Renal pelvis (tissue), 4 donors: Measurements from ENCODE around the gene C6orf47. TPM values are rescaled to one million over a fixed set of nuclear protein-coding genes. Genes with fewer than 3 reads are reported as not detected.

Experiments
- DNase-seq: peaks from one replicate; pipeline ENCODE4 v3.0.0-alpha.2; 2013
- polyA plus RNA-seq, 3 donors: library from polyadenylated mRNA; unstranded; fragments of 120-200 nt; gene quantifications; one replicate each; pipeline ENCODE4 v1.2.1, GENCODE V29; 2013; ENCODE audit not compliant: insufficient read length in 3 of 3

Gene C6orf47
- polyA plus RNA-seq, 3 donors, result 19.6 to 24.4 (median 20.5) TPM

DNA sequence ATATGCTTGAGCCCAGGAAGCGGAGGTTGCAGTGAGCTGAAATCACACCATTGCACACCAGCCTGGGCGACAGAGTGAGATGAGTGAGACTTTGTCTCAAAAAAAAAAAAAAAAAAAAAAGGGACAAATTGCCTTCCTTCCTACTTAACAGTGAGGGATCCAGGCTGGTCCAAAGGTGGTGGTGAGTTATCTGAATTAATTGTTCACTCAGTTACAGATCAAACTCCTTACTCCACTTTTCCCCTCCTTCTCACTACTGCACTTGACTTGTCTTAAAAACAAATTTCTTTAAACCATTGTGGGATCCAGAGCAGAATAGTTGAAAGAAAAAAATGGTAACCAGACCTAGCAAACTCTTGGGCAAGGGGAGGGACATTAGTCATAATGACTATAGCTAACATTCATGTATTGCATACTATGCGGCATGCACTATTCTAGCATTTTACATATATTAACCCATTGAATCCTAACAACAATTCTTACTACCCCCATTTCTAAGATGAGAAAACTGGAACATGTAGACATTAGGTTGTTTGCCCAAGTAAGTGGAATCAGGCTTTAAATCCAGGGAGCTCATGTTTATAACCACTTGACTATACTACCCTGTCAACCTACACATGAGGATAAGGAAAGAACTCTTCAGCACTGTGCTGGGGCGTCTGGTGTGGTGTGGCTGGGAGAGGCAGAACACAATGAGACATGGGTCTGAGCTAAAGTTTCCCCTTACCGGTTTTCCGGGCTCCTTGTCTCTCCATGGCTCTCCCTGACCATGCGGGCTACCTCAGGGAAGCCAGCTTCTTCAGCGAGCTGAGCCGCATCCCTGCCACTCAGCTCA is 2.8 kb upstream of the C6orf47 start:
- DNase-seq, result no peak

DNA sequence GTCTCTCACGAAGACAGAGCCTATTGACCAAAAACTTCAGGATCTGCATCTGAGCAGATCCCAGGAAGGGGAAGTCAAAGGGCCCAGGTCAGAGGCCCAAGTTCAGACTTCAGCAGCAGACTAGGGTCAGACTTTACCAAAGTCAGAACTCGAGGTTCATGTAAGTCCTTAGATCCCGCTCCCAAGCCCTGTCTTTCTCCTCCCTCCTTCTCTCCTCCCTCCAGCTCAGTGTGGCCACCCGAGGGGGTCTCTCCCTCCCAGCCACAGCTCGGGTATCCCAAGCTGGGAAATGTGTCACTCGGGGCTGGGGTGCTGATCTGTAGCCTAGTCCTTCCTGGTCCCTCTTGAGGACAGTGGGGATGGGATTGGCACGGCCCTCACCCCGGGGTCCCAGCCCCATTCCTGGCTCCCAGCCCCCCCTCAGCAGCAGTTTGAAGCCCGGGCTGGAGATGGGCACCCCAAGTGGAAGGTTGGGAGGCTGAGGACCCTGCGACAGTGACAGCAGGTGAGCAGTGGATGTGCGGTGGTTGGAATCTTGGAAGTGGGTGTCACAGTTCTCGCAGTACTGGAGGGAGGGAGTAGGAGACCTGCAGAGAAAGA is 1.6 kb upstream of the C6orf47 start:
- no peak for DNase-seq

DNA sequence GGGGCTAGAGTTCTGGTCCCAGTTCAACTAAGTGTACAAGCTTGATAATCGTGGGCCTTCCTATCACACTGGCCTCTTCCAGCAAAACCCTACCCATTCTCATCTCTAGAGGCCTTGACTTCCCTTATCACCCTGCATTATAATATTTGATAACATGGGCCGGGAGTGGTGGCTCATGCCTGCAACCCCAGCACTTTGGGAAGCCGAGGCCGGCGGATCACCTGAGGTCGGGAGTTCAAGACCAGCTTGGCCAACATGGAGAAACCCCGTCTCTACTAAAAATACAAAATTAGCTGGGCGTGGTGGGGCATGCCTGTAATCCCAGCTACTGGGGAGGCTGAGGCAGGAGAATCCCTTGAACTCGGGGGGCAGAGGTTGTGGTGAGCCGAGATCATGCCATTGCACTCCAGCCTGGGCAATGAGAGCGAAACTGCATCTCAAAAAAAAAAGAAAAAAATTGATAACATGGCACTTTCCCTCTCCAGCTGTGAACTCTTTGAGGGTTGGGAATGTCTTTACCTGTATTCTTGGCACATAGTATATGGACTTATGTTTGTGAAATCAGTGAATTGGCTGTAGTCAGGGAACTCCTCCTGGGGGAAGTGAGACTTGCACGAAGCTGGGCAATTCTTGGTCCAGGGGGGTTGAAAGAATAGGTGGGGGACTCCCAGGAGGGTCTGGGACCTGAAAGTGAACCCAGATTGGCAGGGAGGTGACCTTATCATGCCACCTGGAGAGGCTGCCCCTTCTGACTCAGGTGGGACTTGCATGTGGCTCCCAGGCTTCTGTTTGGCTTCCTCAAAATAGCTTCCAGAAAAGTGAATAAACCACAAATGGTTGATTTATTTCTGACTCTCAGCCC is 915 bp upstream of the C6orf47 start:
- no peak for DNase-seq

GRCh38 chr6:31659649-31660380 is 763 bp downstream of the C6orf47 start:
- DNase-seq, result no peak

GRCh38 chr6:31658983-31659648 is 1.5 kb downstream of the C6orf47 start:
- DNase-seq, result no peak

GRCh38 chr6:31658158-31658688 is 2.4 kb downstream of the C6orf47 start:
- DNase-seq, result no peak

DNA sequence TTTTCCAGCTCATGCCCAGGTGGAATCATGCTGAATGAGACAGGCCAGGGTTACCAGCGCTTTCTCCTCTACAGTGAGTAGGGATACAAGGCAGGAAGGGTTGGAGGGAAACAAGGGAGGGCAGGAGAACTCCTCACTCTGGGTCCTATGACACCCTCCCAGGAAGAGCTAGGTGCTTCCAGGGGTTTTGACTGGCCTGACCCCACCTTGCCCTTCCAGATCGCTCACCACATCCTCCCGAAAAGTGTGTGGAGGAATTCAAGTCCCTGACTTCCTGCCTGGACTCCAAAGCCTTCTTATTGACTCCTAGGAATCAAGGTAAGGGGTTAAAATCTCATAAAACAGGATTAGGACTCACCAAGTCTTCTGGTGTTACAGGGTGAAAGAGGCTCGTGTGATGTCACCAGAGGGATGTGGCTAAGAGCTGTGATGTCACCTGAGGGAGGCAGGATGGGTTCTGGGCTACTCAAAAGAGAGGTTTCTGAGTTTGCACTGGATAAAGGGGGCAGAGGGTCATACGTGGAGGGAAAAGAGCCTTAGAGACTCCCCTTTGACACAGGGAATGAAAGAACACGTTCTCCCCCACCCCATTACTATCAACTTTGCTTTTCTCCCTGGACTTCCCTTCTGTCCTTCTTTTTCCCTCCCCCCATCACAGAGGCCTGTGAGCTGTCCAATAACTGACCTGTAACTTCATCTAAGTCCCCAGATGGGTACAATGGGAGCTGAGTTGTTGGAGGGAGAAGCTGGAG is 3.0 kb downstream of the C6orf47 start:
- DNase-seq, result no peak

GRCh38 chr6:31655349-31656237 is 5.0 kb downstream of the C6orf47 start, which contains the start of gene APOM:
Gene APOM (plus strand): TSS chr6:31655894. CDS start chr6:31655967, 73 bp downstream.
- no peak for DNase-seq

GRCh38 chr6:31654574-31655348 is 5.8 kb downstream of the C6orf47 start:
- DNase-seq, result no peak

GRCh38 chr6:31652925-31653724 is 7.5 kb downstream of the C6orf47 start:
- peak; percentile 96 for DNase-seq

DNA sequence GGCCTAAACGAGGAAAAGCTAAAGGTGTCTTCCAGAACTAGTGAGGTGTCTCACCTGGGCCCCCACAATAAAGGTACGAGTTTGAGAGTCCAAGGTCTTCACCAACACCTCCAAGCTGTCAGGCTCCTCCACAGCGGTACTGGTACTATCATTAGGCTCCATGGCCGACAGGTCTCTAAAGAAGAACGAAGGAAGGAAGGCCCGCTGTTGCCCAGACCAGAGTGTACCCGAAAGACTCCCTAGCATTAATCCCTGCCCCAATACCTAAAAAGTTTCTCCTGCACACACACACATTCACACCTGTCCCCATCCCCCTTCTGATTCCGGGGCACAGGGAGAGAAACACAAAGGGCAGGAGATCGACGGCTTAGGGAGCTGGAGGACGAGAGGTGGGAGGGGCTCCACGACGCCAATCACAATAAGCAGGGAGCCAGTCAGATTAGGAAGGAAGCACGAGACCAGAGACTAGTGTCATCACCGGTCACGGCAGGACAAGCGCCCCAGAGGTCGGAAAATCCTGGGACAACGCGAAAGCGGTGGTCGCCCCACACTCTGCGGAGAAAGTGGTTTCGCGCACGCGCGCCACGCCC is 8.9 kb downstream of the C6orf47 start:
- DNase-seq, result peak; percentile 75

DNA sequence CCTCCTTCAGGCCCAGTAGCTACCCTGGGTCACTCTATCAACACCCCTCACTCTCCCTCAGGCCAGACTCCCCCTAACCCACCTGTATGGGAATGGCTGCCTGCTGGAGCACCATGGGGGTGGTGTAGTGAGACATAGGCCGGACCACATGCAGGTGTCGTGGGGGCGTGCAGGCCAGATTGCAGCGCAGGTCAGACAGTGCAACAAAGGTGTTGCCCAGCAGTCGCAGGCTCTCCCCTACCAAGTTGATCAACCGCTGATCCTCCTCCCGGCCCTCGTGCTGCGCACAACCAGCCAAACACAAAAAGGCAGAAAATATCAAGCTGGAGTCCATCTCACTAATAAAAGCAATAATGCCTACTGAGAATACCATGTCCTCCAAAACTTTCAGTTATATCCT is 15.3 kb downstream of the C6orf47 start:
- DNase-seq, result no peak

- DNase-seq, result no peak
These were observed 16.6 kb downstream of the C6orf47 start for GRCh38 chr6:31643818-31644454.

DNA sequence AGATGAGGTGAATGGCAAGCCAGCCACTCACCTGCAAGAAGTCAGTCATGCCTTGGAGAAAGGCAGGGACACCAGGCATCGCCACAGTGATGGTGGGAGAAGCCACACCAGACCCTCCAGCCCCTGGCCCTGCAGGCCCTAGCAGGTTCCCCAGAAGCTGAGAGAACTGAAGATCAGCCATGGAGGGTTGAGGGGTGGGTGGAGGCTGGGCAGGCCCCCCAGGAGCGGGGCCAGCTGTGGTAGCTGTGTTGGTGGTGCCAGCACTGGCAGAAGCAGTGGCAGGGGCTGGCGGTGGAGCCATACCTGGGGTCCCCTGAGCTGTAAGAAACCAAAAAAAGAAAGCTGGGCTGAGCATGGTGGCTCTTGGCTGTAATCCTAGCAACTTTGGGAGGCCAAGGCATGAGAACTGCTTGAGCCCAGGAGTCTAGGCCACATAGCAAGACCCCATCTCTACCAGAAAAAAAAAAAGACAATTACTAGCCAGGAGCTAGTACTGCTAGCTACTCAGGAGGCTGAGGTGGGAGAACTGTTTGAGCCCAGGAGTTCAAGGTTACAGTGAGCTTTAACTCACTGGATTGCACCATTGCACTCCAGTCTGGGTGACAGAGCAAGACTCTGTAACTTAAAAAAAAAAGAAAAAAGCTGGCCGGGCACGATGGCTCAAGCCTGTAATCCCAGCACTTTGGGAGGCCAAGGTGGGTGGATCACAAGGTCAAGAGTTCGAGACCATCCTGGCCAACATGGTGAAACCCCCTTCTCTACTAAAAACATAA is 17.6 kb downstream of the C6orf47 start:
- DNase-seq, result no peak

- no peak for DNase-seq
These were observed 19.2 kb downstream of the C6orf47 start for GRCh38 chr6:31641370-31641769.

GRCh38 chr6:31640612-31641011 is 20.0 kb downstream of the C6orf47 start:
- DNase-seq, result no peak
